HepG2 (cell line): Measurements from ENCODE around the gene ASH1L. TPM values are rescaled to one million over a fixed set of nuclear protein-coding genes. Genes with fewer than 3 reads are reported as not detected.

Experiments
- BORCS8-MEF2B ChIP-seq: sonication (generic); formaldehyde crosslinking; IDR thresholded peaks from 2 replicates; pipeline ENCODE4 v1.8.0; 2022; ENCODE audit warnings: mild to moderate bottlenecking, missing genetic modification reagents
- FOXK2 ChIP-seq: fragments of 450-650 bp; IDR thresholded peaks from 2 replicates; pipeline ENCODE4 v1.6.1; 2016
- GFI1 ChIP-seq: sonication (generic); formaldehyde crosslinking; IDR thresholded peaks from 2 replicates; pipeline ENCODE4 v1.5.0; 2020; ENCODE audit warnings: missing genetic modification reagents, mild to moderate bottlenecking, borderline replicate concordance
- HDAC2 ChIP-seq: sonication (generic); formaldehyde crosslinking; IDR thresholded peaks from 2 replicates; pipeline ENCODE4 v1.4.0; 2020; ENCODE audit warnings: missing genetic modification reagents
- JUND ChIP-seq: sonication (generic); formaldehyde crosslinking; IDR thresholded peaks from 2 replicates; pipeline ENCODE4 v1.8.0; 2022; ENCODE audit warnings: mild to moderate bottlenecking, missing genetic modification reagents
- KLF11 ChIP-seq: IDR thresholded peaks from 2 replicates; pipeline ENCODE4 v1.6.1; 2016; ENCODE audit warnings: missing compliant biosample characterization
- PHF20 ChIP-seq: sonication (generic); formaldehyde crosslinking; IDR thresholded peaks from 2 replicates; pipeline ENCODE4 v1.5.0; 2020; ENCODE audit warnings: mild to moderate bottlenecking, missing genetic modification reagents
- ZBTB21 ChIP-seq: sonication (generic); formaldehyde crosslinking; IDR thresholded peaks from 2 replicates; pipeline ENCODE4 v1.4.0; 2020; ENCODE audit warnings: missing genetic modification reagents
- ZKSCAN8 ChIP-seq: IDR thresholded peaks from 2 replicates; pipeline ENCODE4 v1.6.1; 2016; ENCODE audit warnings: borderline replicate concordance, missing genetic modification reagents, missing compliant biosample characterization
- ZNF589 ChIP-seq: sonication (generic); formaldehyde crosslinking; conservative IDR thresholded peaks from 2 replicates; pipeline ENCODE4 v1.8.0; 2022; ENCODE audit warnings: mild to moderate bottlenecking, moderate library complexity, missing genetic modification reagents
- polyA plus RNA-seq, 8 experiments: library from polyadenylated mRNA; depleted of rRNA in 3 of 8; stranded (reverse) in 7 of 8; unstranded in 1 of 8; fragments of >200 nt; fragmentation: Illumina TruSeq in 4 of 8; extraction: Trizol in 4 of 8; gene quantifications; 2 replicates each; pipeline versions ENCODE4 v1.2.1 to v1.2.3, GENCODE V29; 2011 to 2016; ENCODE audit warnings: low read depth in 4 of 8, missing spikeins in 1 of 8, mixed read lengths in 1 of 8; ENCODE audit not compliant: insufficient read depth in 1 of 8
- total RNA-seq, 5 experiments: library from RNA; depleted of rRNA; stranded (reverse); fragments of >200 nt; fragmentation: Illumina TruSeq; extraction: Trizol; gene quantifications; 2 replicates each; pipeline ENCODE4 v1.2.3, GENCODE V29; 2016; ENCODE audit warnings: low read depth in 1 of 5
- TF ChIP-seq, protein P1 (sequence below): sonication (generic); formaldehyde crosslinking; IDR thresholded peaks from 2 replicates; pipeline ENCODE4 v1.4.0; 2020; ENCODE audit warnings: missing genetic modification reagents
- TF ChIP-seq, protein P2 (sequence below): sonication (generic); formaldehyde crosslinking; conservative IDR thresholded peaks from 2 replicates; pipeline ENCODE4 v1.4.0; 2020; ENCODE audit warnings: missing genetic modification reagents
- TF ChIP-seq, protein P3 (sequence below): sonication (generic); formaldehyde crosslinking; IDR thresholded peaks from 2 replicates; pipeline ENCODE4 v1.5.0; 2020; ENCODE audit warnings: mild to moderate bottlenecking, low read depth, missing genetic modification reagents, borderline replicate concordance
- TF ChIP-seq, protein P4 (sequence below): sonication (generic); formaldehyde crosslinking; IDR thresholded peaks from 2 replicates; pipeline ENCODE4 v1.5.1; 2020; ENCODE audit warnings: mild to moderate bottlenecking, missing genetic modification reagents, moderate library complexity

ASH1L gene
- total and polyA plus RNA-seq, 2 of the 13 experiments (the other 11 are each of a cell fraction or from before 2014, with no cell fraction given) = 10.2 to 15.3 TPM

DNA sequence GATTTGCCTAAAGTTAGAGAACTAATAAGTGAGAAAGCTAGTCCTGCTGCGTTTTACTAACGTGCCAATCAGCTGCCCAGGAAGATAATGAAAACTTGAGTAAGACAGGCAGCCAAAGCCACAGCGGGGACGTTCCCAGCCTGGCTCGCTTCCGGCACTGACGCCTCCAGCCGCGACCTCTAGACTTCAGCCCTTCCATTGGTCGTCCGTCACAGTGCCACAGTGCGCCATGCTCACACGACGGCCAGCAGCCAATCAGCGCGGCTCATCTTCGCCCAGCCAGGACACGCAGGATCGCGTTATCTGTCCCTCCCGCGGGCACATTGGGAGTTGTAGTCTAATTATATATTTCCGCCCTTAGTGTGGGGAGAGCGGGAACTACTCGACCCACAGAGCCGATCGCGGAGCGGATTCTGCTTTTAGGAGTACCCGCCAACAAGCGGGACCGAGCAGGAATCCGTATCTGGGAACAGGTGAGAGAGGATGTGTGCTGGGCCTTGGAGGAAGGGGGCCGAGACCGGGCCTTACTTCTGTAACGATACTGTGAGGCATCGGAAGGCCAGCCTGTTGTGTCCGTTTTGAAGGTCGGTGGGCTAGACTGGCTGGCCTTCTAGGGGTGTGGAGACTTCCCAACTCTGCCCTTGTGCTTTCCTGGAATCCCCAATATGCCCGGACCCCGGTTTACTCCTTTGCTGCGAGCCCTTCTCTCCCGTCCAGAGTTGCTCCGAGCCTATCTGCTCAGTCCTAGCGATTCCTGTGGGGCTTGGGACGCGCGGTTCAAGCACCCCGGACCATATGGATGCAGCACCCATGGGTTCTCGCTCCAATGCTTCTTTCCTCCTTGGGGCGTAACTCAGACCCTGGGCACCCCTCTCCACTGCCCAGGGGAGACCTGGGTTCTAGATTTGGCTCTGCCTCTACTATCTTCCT is 253.8 kb downstream of the ASH1L start, which contains the start of gene FDPS (continued):
- TF ChIP-seq, protein P1, sequence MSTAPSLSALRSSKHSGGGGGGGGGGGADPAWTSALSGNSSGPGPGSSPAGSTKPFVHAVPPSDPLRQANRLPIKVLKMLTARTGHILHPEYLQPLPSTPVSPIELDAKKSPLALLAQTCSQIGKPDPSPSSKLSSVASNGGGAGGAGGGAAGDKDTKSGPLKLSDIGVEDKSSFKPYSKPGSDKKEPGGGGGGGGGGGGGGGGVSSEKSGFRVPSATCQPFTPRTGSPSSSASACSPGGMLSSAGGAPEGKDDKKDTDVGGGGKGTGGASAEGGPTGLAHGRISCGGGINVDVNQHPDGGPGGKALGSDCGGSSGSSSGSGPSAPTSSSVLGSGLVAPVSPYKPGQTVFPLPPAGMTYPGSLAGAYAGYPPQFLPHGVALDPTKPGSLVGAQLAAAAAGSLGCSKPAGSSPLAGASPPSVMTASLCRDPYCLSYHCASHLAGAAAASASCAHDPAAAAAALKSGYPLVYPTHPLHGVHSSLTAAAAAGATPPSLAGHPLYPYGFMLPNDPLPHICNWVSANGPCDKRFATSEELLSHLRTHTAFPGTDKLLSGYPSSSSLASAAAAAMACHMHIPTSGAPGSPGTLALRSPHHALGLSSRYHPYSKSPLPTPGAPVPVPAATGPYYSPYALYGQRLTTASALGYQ (CRISPR knock-in tag) = peak; percentile 62
- TF ChIP-seq, protein P2, sequence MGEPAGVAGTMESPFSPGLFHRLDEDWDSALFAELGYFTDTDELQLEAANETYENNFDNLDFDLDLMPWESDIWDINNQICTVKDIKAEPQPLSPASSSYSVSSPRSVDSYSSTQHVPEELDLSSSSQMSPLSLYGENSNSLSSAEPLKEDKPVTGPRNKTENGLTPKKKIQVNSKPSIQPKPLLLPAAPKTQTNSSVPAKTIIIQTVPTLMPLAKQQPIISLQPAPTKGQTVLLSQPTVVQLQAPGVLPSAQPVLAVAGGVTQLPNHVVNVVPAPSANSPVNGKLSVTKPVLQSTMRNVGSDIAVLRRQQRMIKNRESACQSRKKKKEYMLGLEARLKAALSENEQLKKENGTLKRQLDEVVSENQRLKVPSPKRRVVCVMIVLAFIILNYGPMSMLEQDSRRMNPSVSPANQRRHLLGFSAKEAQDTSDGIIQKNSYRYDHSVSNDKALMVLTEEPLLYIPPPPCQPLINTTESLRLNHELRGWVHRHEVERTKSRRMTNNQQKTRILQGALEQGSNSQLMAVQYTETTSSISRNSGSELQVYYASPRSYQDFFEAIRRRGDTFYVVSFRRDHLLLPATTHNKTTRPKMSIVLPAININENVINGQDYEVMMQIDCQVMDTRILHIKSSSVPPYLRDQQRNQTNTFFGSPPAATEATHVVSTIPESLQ = no peak
- TF ChIP-seq KLF11 (CRISPR knock-in tag) (no peak), ZKSCAN8 (CRISPR knock-in tag) (peak; percentile 27; the same call in 1 of the 2 replicates), FOXK2 (no peak), BORCS8-MEF2B (CRISPR knock-in tag) (peak; percentile 84; the same call in 1 of the 2 replicates), ZNF589 (no peak; the same call in 1 of the 2 replicates), GFI1 (CRISPR knock-in tag) (0 out of 2 replicates have a peak, but pooled peaks have one; percentile 50), PHF20 (CRISPR knock-in tag) (peak; percentile 78), HDAC2 (CRISPR knock-in tag) (peak; percentile 39; the same call in 1 of the 2 replicates), ZBTB21 (CRISPR knock-in tag) (no peak), JUND (no peak)
- TF ChIP-seq, protein P3, sequence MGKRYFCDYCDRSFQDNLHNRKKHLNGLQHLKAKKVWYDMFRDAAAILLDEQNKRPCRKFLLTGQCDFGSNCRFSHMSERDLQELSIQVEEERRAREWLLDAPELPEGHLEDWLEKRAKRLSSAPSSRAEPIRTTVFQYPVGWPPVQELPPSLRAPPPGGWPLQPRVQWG (CRISPR knock-in tag) = no peak
- TF ChIP-seq, protein P4, sequence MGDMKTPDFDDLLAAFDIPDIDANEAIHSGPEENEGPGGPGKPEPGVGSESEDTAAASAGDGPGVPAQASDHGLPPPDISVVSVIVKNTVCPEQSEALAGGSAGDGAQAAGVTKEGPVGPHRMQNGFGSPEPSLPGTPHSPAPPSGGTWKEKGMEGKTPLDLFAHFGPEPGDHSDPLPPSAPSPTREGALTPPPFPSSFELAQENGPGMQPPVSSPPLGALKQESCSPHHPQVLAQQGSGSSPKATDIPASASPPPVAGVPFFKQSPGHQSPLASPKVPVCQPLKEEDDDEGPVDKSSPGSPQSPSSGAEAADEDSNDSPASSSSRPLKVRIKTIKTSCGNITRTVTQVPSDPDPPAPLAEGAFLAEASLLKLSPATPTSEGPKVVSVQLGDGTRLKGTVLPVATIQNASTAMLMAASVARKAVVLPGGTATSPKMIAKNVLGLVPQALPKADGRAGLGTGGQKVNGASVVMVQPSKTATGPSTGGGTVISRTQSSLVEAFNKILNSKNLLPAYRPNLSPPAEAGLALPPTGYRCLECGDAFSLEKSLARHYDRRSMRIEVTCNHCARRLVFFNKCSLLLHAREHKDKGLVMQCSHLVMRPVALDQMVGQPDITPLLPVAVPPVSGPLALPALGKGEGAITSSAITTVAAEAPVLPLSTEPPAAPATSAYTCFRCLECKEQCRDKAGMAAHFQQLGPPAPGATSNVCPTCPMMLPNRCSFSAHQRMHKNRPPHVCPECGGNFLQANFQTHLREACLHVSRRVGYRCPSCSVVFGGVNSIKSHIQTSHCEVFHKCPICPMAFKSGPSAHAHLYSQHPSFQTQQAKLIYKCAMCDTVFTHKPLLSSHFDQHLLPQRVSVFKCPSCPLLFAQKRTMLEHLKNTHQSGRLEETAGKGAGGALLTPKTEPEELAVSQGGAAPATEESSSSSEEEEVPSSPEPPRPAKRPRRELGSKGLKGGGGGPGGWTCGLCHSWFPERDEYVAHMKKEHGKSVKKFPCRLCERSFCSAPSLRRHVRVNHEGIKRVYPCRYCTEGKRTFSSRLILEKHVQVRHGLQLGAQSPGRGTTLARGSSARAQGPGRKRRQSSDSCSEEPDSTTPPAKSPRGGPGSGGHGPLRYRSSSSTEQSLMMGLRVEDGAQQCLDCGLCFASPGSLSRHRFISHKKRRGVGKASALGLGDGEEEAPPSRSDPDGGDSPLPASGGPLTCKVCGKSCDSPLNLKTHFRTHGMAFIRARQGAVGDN (CRISPR knock-in tag) = peak; percentile 92
